ENCODE data around the gene C11orf97. TPM values are rescaled to one million over a fixed set of nuclear protein-coding genes. Genes with fewer than 3 reads are reported as not detected.

C11orf97 gene
- total RNA-seq, 2 experiments from 2014 or later, result not detected

GRCh38 chr11:94577841-94578240, 65.6 kb downstream of the C11orf97 start:
- CTCF ChIA-PET, result no interaction called here
- POLR2A ChIA-PET, result no interaction called here
- H3K9me3 Mint-ChIP-seq (ENCODE audit: low read depth), result no peaks in the 10 kb centered on the region
- intact Hi-C loops (cut with DNase I, micrococcal nuclease), result no loop called here
- no peak for DNase-seq
- no peak overlapping the region for H3K27ac Mint-ChIP-seq
- H3K36me3 Mint-ChIP-seq (ENCODE audit: low read depth), result no peaks in the 10 kb centered on the region
- no peak for ATAC-seq
- H3K4me3 Mint-ChIP-seq, result no peak overlapping the region
- H3K4me1 Mint-ChIP-seq, result no peaks in the 10 kb centered on the region
- no peaks in the 10 kb centered on the region for H3K27me3 Mint-ChIP-seq

Small RNAs within 50 kb of the gene (microRNA-seq; reads per million reads assigned to microRNA genes)
- gene MIR548L (ENCODE audit: borderline replicate concordance), result 10.6 reads per million, percentile 31 among the genes with 10 or more reads in this experiment

Other genes with a start within 250 kb of the C11orf97 start
- not detected for gene IZUMO1R, start 207.9 kb upstream of the C11orf97 start, total RNA-seq
- under 1 TPM; 0.07 to 0.12 TPM for gene GPR83, start 111.0 kb upstream of the C11orf97 start, total RNA-seq
- 10 to 100 TPM; 36.8 to 51.3 TPM for gene MRE11, start 18.6 kb upstream of the C11orf97 start, total RNA-seq
- 10 to 100 TPM; 20.8 to 22.4 TPM for gene ANKRD49, start 18.5 kb upstream of the C11orf97 start, total RNA-seq
- 1 to 10 TPM; 4.4 to 4.9 TPM for gene FUT4, start 31.5 kb downstream of the C11orf97 start, total RNA-seq
- gene PIWIL4, start 54.9 kb downstream of the C11orf97 start, total RNA-seq, result under 1 TPM; 0.37 to 0.48 TPM